Activated CD4-positive, alpha-beta T cell treated with anti-CD3 and anti-CD28 coated beads, Interleukin-2, Interleukin-4, amounts not matched to agents 100 ng/mL and 50 ng/mL, durations not matched to agents 16 hours and 8 hours (primary cell): ENCODE data around the gene IL17B.
A peak's percentile ranks its signal among the peaks of the same experiment; 100 is the strongest.

ENCODE experiments used
- DNase-seq: peaks from one replicate; pipeline ENCODE4 v3.0.0-alpha.2; 2020; ENCODE audit warnings: low spot score

IL17B gene

GRCh38 chr5:149376711-149377447 is 2.2 kb downstream of the IL17B start:
- no peak for DNase-seq

- DNase-seq: no peak
Measured at GRCh38 chr5:149376104-149376503, 3.0 kb downstream of the IL17B start.

- DNase-seq: no peak
Measured at GRCh38 chr5:149375434-149375833, 3.7 kb downstream of the IL17B start.

GRCh38 chr5:149374801-149375200 is 4.3 kb downstream of the IL17B start:
- DNase-seq: no peak

GRCh38 chr5:149374303-149374702 is 4.8 kb downstream of the IL17B start:
- no peak for DNase-seq

- no peak for DNase-seq
Measured at GRCh38 chr5:149372932-149373331, 6.2 kb downstream of the IL17B start.

GRCh38 chr5:149372076-149372795 is 6.9 kb downstream of the IL17B start:
- no peak for DNase-seq

- peak; percentile 70 for DNase-seq
Measured at GRCh38 chr5:149371296-149371962, 7.7 kb downstream of the IL17B start.

- DNase-seq: no peak
Measured at GRCh38 chr5:149370878-149371277, 8.2 kb downstream of the IL17B start.

- DNase-seq: no peak
Measured at GRCh38 chr5:149367972-149368645, 11.0 kb downstream of the IL17B start.

- peak; percentile 54 for DNase-seq
Measured at GRCh38 chr5:149367249-149367971, 11.7 kb downstream of the IL17B start.

GRCh38 chr5:149366169-149366729 is 12.8 kb downstream of the IL17B start:
- no peak for DNase-seq

- no peak for DNase-seq
Measured at GRCh38 chr5:149365418-149365817, 13.7 kb downstream of the IL17B start.

- no peak for DNase-seq
Measured at GRCh38 chr5:149364719-149365118, 14.4 kb downstream of the IL17B start.

- DNase-seq: no peak
Measured at GRCh38 chr5:149363936-149364335, 15.2 kb downstream of the IL17B start.

GRCh38 chr5:149363358-149363757 is 15.7 kb downstream of the IL17B start:
- DNase-seq: no peak

- no peak for DNase-seq
Measured at GRCh38 chr5:149362541-149362940, 16.6 kb downstream of the IL17B start.

- DNase-seq: no peak
Measured at GRCh38 chr5:149360272-149360671, 18.8 kb downstream of the IL17B start.

- no peak for DNase-seq
Measured at GRCh38 chr5:149358868-149359495, 20.1 kb downstream of the IL17B start.

GRCh38 chr5:149358294-149358651 is 20.8 kb downstream of the IL17B start:
- no peak for DNase-seq
